ENCODE results near the gene SEL1L3.

Gene SEL1L3

GRCh38 chr4:25900310-25900709 lies 37.5 kb upstream of the SEL1L3 start:
- Histone ChIP-seq H2AFZ (ENCODE audit: low read depth, low read length) (no peak overlapping the region), H3K9ac (ENCODE audit: low read length) (no peak overlapping the region), H3K23ac (ENCODE audit: low read length in 2 of 2) (no peak overlapping the region), H2BK120ac (ENCODE audit: low read depth, low read length) (no peak overlapping the region), H3K27me3 (ENCODE audit: control insufficient read depth in 1 of 2, insufficient read depth in 1 of 2, low read length in 2 of 2) (no peaks in the 10 kb centered on the region), H2BK12ac (ENCODE audit: low read length in 2 of 2) (no peak overlapping the region), H2BK15ac (ENCODE audit: low read depth, poor library complexity, severe bottlenecking) (no peak overlapping the region), H4K8ac (ENCODE audit: low read length) (no peak overlapping the region), H3K4me2 (ENCODE audit: low read length, poor library complexity, severe bottlenecking) (no peak overlapping the region), H3K4me3 (ENCODE audit: insufficient read depth in 1 of 2, low read depth in 1 of 2, low read length in 2 of 2) (no peak overlapping the region), H2BK5ac (ENCODE audit: low read depth, low read length, poor library complexity, severe bottlenecking) (no peak overlapping the region), H3K36me3 (ENCODE audit: control insufficient read depth in 1 of 2, insufficient read depth in 2 of 2, low read depth in 1 of 2, low read length in 2 of 2) (no peaks in the 10 kb centered on the region), H3K18ac (ENCODE audit: low read depth in 1 of 2, low read length in 2 of 2) (no peak overlapping the region), H3K4me1 (ENCODE audit: control insufficient read depth, insufficient read depth, low read depth, low read length) (no peaks in the 10 kb centered on the region), H4K91ac (ENCODE audit: low read length) (no peak overlapping the region), H3K9me3 (ENCODE audit: control insufficient read depth, low read length) (no peaks in the 10 kb centered on the region), H3K27ac (ENCODE audit: low read length, poor library complexity, severe bottlenecking) (no peak overlapping the region), H3K14ac (ENCODE audit: low read length in 2 of 2) (no peak overlapping the region), H3K4ac (ENCODE audit: low read depth in 1 of 2, low read length in 2 of 2) (no peak overlapping the region), H3K79me1 (replicated peaks; ENCODE audit: low read length, poor library complexity, severe bottlenecking) (no peaks in the 10 kb centered on the region), H2AK5ac (ENCODE audit: low read length, severe bottlenecking) (no peak overlapping the region)
- no peak for DNase-seq
- no CpG with 5 or more reads among the region's 1 CpG for WGBS

GRCh38 chr4:25896776-25897539 lies 34.2 kb upstream of the SEL1L3 start:
- H3K79me1 ChIP-seq (replicated peaks; ENCODE audit: low read length, poor library complexity, severe bottlenecking), result no peaks in the 10 kb centered on the region
- no peaks in the 10 kb centered on the region for H3K4me1 ChIP-seq (ENCODE audit: control insufficient read depth, insufficient read depth, low read depth, low read length)
- no peak overlapping the region for H3K18ac ChIP-seq (ENCODE audit: low read depth in 1 of 2, low read length in 2 of 2)
- H3K4ac ChIP-seq (ENCODE audit: low read depth in 1 of 2, low read length in 2 of 2), result no peak overlapping the region
- no peak for DNase-seq
- no peak overlapping the region for H4K91ac ChIP-seq (ENCODE audit: low read length)
- no peak overlapping the region for H2BK15ac ChIP-seq (ENCODE audit: low read depth, poor library complexity, severe bottlenecking)
- no peak overlapping the region for H2AK5ac ChIP-seq (ENCODE audit: low read length, severe bottlenecking)
- H3K36me3 ChIP-seq (ENCODE audit: control insufficient read depth in 1 of 2, insufficient read depth in 2 of 2, low read depth in 1 of 2, low read length in 2 of 2), result no peaks in the 10 kb centered on the region
- H3K4me3 ChIP-seq (ENCODE audit: insufficient read depth in 1 of 2, low read depth in 1 of 2, low read length in 2 of 2), result no peak overlapping the region
- no peak overlapping the region for H3K4me2 ChIP-seq (ENCODE audit: low read length, poor library complexity, severe bottlenecking)
- H2BK5ac ChIP-seq (ENCODE audit: low read depth, low read length, poor library complexity, severe bottlenecking), result no peak overlapping the region
- H2AFZ ChIP-seq (ENCODE audit: low read depth, low read length), result no peak overlapping the region
- H3K9me3 ChIP-seq (ENCODE audit: control insufficient read depth, low read length), result no peaks in the 10 kb centered on the region
- H3K23ac ChIP-seq (ENCODE audit: low read length in 2 of 2), result no peak overlapping the region
- 90% methylated on average over 5 of the region's 5 CpGs for WGBS
- H3K27me3 ChIP-seq (ENCODE audit: control insufficient read depth in 1 of 2, insufficient read depth in 1 of 2, low read length in 2 of 2), result no peaks in the 10 kb centered on the region
- H3K27ac ChIP-seq (ENCODE audit: low read length, poor library complexity, severe bottlenecking), result no peak overlapping the region
- H3K9ac ChIP-seq (ENCODE audit: low read length), result no peak overlapping the region
- no peak overlapping the region for H3K14ac ChIP-seq (ENCODE audit: low read length in 2 of 2)
- H2BK120ac ChIP-seq (ENCODE audit: low read depth, low read length), result no peak overlapping the region
- H2BK12ac ChIP-seq (ENCODE audit: low read length in 2 of 2), result no peak overlapping the region
- H4K8ac ChIP-seq (ENCODE audit: low read length), result no peak overlapping the region

- no peak overlapping the region for H4K8ac ChIP-seq (ENCODE audit: low read length)
- H3K36me3 ChIP-seq (ENCODE audit: control insufficient read depth in 1 of 2, insufficient read depth in 2 of 2, low read depth in 1 of 2, low read length in 2 of 2), result no peaks in the 10 kb centered on the region
- WGBS, result 91% methylated on average over 6 of the region's 6 CpGs
- H2BK12ac ChIP-seq (ENCODE audit: low read length in 2 of 2), result no peak overlapping the region
- H3K14ac ChIP-seq (ENCODE audit: low read length in 2 of 2), result no peak overlapping the region
- H3K4me3 ChIP-seq (ENCODE audit: insufficient read depth in 1 of 2, low read depth in 1 of 2, low read length in 2 of 2), result no peak overlapping the region
- H3K18ac ChIP-seq (ENCODE audit: low read depth in 1 of 2, low read length in 2 of 2), result no peak overlapping the region
- no peak overlapping the region for H3K9ac ChIP-seq (ENCODE audit: low read length)
- H3K27me3 ChIP-seq (ENCODE audit: control insufficient read depth in 1 of 2, insufficient read depth in 1 of 2, low read length in 2 of 2), result no peaks in the 10 kb centered on the region
- H2AK5ac ChIP-seq (ENCODE audit: low read length, severe bottlenecking), result no peak overlapping the region
- H2AFZ ChIP-seq (ENCODE audit: low read depth, low read length), result no peak overlapping the region
- H3K9me3 ChIP-seq (ENCODE audit: control insufficient read depth, low read length), result no peaks in the 10 kb centered on the region
- H3K27ac ChIP-seq (ENCODE audit: low read length, poor library complexity, severe bottlenecking), result no peak overlapping the region
- no peaks in the 10 kb centered on the region for H3K79me1 ChIP-seq (replicated peaks; ENCODE audit: low read length, poor library complexity, severe bottlenecking)
- H3K23ac ChIP-seq (ENCODE audit: low read length in 2 of 2), result no peak overlapping the region
- no peak overlapping the region for H3K4me2 ChIP-seq (ENCODE audit: low read length, poor library complexity, severe bottlenecking)
- DNase-seq, result no peak
- H2BK120ac ChIP-seq (ENCODE audit: low read depth, low read length), result no peak overlapping the region
- no peaks in the 10 kb centered on the region for H3K4me1 ChIP-seq (ENCODE audit: control insufficient read depth, insufficient read depth, low read depth, low read length)
- no peak overlapping the region for H4K91ac ChIP-seq (ENCODE audit: low read length)
- H3K4ac ChIP-seq (ENCODE audit: low read depth in 1 of 2, low read length in 2 of 2), result no peak overlapping the region
- H2BK5ac ChIP-seq (ENCODE audit: low read depth, low read length, poor library complexity, severe bottlenecking), result no peak overlapping the region
- no peak overlapping the region for H2BK15ac ChIP-seq (ENCODE audit: low read depth, poor library complexity, severe bottlenecking)
Measured at GRCh38 chr4:25892796-25893195, 30.0 kb upstream of the SEL1L3 start.

GRCh38 chr4:25890571-25891485 lies 28.0 kb upstream of the SEL1L3 start:
- H2BK12ac ChIP-seq (ENCODE audit: low read length in 2 of 2), result no peak overlapping the region
- peak overlapping the region in 1 of 2 experiments; percentile 81 for H3K18ac ChIP-seq (ENCODE audit: low read depth in 1 of 2, low read length in 2 of 2)
- no peak overlapping the region for H3K14ac ChIP-seq (ENCODE audit: low read length in 2 of 2)
- no peaks in the 10 kb centered on the region for H3K79me1 ChIP-seq (replicated peaks; ENCODE audit: low read length, poor library complexity, severe bottlenecking)
- H4K91ac ChIP-seq (ENCODE audit: low read length), result no peak overlapping the region
- no peak overlapping the region for H3K4me2 ChIP-seq (ENCODE audit: low read length, poor library complexity, severe bottlenecking)
- H2AFZ ChIP-seq (ENCODE audit: low read depth, low read length), result no peak overlapping the region
- no peak overlapping the region for H2BK15ac ChIP-seq (ENCODE audit: low read depth, poor library complexity, severe bottlenecking)
- H2BK5ac ChIP-seq (ENCODE audit: low read depth, low read length, poor library complexity, severe bottlenecking), result no peak overlapping the region
- no peak for DNase-seq
- H3K9me3 ChIP-seq (ENCODE audit: control insufficient read depth, low read length), result no peaks in the 10 kb centered on the region
- H3K23ac ChIP-seq (ENCODE audit: low read length in 2 of 2), result no peak overlapping the region
- no peaks in the 10 kb centered on the region for H3K27me3 ChIP-seq (ENCODE audit: control insufficient read depth in 1 of 2, insufficient read depth in 1 of 2, low read length in 2 of 2)
- no peak overlapping the region for H2AK5ac ChIP-seq (ENCODE audit: low read length, severe bottlenecking)
- peak overlapping the region; percentile 21 for H4K8ac ChIP-seq (ENCODE audit: low read length)
- no peak overlapping the region for H3K27ac ChIP-seq (ENCODE audit: low read length, poor library complexity, severe bottlenecking)
- no peak overlapping the region for H2BK120ac ChIP-seq (ENCODE audit: low read depth, low read length)
- 76% methylated on average over 11 of the region's 11 CpGs for WGBS
- peaks cover 4% of the 10 kb centered on the region for H3K4me1 ChIP-seq (ENCODE audit: control insufficient read depth, insufficient read depth, low read depth, low read length)
- no peak overlapping the region for H3K4ac ChIP-seq (ENCODE audit: low read depth in 1 of 2, low read length in 2 of 2)
- no peaks in the 10 kb centered on the region for H3K36me3 ChIP-seq (ENCODE audit: control insufficient read depth in 1 of 2, insufficient read depth in 2 of 2, low read depth in 1 of 2, low read length in 2 of 2)
- no peak overlapping the region for H3K4me3 ChIP-seq (ENCODE audit: insufficient read depth in 1 of 2, low read depth in 1 of 2, low read length in 2 of 2)
- no peak overlapping the region for H3K9ac ChIP-seq (ENCODE audit: low read length)

Data from mesenchymal stem cell (in vitro differentiated cells and primary cell).